ENCODE data around the gene WBP1L. TPM values are rescaled to one million over a fixed set of nuclear protein-coding genes. Genes with fewer than 3 reads are reported as not detected.
"Not testable (repeated sequence)": the region's sequence is repeated elsewhere in the genome, so short reads cannot be mapped to it uniquely, and the experiment has no call there.

The WBP1L gene
- total RNA-seq, 1 donor from 2014 or later, result 79.0 TPM

DNA sequence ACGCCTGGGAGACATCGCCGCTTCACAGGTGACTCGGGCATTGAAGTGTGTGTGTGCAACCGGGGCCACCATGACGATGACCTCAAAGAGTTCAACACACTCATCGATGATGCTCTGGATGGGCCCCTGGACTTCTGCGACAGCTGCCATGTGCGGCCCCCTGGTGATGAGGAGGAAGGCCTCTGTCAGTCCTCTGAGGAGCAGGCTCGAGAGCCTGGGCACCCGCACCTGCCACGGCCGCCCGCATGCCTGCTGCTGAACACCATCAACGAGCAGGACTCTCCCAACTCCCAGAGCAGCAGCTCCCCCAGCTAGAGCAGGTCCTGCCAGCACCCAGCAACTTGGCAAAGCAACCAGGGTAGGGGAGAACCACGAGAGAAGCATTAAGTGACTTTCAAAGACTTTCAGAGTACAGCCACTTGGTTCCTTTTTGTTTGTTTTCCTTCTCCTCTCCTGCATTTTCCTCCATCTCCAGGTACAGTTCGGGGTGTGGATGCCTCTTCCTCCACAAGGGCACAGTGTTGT, 69.3 kb downstream of the WBP1L start:
- no peak for DNase-seq

DNA sequence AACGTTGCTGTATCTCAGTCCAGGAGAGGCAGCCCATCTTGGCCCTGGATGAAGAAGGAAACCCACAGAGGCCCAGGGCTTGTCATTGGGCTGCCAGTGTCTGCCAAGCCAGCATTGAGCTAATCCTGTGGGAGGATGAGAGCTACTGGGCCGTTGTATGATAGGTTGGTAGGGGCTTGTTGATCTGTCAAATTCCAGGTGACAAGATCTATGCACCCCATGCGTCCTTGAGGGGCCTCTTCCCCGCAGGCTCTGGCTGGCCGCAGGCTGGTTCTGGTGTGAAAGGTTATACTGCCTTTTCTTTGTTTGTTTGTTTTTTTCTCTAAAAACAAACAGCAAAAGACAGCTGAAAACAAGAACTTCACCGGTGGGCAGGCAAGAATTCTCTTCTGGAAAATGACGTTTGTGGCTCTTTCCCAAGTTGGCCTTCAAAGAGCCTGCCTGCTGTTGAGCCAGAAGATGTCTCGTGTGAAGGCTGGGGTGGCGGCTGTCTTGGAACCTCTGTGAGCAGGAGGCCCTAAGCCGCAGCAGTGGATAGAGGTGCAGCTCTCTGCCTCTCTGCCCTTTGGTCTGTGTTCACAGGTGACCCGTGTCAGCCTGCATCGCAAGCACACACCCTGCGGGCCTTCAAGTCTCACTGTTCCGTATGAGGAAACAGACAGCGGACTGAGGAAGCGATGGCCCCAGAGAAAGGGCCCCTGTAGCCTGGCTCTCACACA, 70.1 kb downstream of the WBP1L start:
- DNase-seq, result no peak

DNA sequence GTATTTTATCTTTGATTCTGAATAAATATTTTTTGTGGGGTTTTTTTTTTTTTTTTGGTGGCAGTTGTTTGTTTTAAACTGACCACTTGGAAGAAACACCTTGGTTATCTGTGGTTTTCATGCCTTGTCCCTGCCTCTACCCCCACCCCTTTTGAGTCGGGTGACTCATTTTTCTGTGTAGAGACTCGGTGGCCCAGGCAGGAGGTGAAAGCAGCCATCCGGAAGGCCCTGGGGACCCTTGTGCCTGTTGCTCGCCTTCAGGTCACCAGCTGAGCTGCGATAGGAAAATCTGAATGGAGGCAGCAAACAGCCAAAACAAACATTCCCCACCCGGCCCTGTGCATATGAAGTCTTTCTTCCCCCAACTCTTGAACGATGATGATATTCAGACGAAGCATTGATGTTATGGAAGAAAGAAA, 70.7 kb downstream of the WBP1L start:
- DNase-seq, result no peak

DNA sequence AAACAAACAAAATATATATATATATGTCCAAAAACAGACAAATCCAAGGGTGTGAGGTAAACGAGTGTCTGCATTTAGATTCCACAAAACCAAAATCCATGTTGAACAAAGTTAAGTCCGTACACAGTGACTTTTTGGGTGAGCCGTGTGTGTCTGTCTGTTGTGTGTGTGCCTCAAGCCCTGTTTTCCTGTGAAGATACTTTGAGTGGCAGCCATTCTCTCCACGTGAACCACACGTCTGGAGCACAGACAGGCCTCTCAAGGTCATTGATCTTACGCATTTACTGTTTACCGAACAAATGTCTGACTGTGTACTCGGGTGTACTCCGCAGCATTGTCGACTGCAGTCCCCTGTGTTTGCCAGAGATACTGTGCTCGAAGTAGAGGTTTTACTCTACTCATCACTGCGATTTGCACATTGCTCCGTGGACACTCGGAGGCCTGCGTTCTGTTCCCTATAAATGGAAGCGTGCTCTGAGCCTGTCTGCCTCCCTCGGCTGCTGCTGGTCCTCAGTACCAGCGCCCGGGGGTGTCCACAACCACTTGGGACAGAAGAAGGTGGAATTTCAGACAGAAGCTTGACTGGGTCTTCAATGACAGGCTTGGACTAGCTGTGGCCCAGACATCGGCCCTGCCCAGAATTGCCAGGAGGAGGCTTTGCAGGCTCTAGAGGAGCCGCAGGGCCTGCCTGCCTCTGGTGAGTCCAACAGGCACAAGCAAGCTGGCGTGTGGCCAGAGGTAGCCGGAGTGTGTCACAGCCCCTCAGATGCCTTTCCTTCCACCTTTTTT, 71.3 kb downstream of the WBP1L start:
- peak; percentile 57 for DNase-seq

DNA sequence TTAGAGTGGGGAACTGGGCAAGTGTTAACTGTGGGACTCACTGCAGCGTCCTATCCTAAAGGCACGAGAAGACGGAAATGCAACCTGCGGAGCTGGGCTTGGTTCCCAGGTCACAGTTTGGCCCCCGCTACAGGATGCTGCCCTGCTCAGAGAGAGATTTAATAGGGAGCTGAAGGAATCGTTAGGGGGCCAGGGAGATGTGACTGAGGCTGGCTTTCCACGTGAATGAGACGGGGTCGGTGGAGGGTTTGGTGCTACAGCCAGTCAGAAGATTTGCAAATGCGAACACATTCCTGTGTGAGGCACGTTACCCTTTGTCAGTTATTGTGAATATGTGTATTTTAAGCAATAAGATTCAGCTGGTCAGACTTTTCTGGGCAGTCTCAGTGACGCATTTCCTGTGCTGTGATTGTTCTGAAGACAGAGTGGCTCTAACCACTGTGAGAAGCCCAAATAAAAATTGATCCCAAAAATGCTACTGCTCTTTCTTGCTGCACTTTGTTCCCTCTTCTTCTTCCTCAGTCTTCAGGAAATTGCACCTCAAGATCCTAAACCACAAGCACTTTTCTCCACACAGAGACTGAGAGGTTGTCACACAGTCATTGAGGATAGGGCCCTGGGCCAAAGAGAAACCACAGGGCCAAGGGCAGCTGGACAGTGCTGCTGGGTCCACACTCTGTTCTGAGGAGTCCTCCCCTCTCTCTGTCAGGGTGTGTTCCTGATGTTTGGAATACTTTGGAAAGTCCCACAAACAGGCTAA, 72.2 kb downstream of the WBP1L start:
- DNase-seq, result no peak

DNA sequence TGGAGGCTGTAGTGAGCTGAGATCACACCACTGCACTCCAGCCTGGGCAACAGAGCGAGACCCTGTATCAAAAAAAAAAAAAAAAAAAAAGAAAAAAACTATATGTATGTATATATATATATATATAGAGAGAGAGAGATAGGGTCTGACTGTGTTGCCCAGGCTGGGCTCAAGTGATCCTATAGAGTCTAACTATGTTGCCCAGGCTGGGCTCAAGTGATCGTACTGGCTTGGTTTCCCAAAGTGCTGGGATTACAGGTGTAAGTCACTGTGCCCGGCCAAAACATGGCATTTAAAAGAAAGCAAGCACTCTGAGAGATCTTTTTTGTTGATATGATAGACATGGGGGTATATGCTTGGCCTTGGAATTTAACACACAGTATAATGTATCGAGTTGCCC, 73.4 kb downstream of the WBP1L start:
- DNase-seq, result no peak

DNA sequence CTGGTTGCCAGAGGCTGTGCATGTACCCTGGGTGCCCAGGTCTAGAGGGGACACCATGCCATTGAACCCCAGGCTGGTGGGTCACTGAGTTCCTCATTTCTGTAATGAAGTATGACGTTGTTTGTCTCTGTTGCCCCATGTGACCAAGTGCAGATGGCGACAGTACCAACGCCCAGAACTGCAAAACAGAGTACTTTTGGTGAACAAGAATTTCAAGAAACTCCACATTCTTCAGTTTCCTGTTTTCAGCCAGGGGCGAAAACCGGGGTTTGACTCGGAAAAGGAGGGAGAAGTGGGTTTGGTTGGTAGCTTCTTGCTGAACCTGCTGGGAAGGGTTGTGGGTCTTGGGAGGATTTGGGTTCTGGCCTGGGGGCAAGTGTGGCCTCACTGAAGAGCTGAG, 75.3 kb downstream of the WBP1L start:
- peak; percentile 60 for DNase-seq

DNA sequence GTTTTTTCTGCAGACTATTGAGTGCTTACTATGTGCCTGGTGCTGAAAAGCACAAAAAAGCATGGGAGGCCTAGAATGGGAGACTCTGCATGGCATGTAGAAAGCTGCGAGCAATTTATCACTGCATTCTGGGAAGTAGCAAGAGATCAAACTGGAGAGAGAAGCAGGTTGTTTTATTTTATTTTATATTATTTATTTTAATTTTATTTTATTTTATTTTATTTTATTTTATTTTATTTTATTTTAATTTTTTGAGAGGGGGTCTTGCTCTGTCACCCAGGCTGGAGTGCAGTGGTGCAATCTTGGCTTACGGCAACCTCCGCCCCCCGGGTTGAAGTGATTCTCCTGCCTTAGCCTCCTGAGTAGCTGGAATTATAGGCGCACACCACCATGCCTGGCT, 76.3 kb downstream of the WBP1L start:
- not testable (repeated sequence) for DNase-seq

DNA sequence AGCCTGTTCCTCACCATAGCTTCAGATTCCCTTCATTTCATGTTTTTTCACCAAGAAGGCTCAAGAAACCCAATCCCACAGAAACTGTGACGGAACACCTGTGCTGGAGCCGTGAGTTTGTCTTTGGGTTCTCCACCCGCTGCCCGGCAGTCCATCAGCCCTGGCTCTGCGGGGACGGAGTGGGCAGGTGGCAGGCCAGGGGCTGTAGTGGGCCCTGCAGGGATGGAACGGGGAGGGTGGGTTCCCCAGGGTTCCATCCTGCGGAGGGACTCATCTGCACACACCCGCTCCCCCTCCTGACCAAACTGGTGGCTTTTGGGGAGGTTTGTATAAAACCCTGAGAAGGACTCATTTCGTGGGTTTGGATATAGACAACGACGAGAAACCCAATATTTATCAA, 78.5 kb downstream of the WBP1L start:
- no peak for DNase-seq

DNA sequence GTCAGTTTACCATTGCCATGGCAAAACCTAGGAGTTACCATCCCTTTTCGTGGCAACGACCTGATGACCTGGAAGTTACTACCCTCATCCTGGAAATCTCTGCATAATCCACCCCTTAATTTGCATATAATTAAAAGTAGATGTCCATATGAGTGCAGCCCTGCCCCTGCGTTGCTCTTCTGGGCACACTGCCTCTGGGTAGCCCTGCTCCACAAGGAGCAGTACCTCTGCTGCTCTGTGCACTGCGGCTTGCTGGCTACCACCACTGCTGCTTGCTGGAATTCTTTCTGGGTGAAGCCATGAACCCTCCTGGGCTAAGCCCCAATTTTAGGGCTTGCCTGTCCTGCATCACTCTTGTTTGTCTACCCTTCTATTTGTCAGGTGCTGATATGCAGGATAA, 80.9 kb downstream of the WBP1L start:
- no peak for DNase-seq

DNA sequence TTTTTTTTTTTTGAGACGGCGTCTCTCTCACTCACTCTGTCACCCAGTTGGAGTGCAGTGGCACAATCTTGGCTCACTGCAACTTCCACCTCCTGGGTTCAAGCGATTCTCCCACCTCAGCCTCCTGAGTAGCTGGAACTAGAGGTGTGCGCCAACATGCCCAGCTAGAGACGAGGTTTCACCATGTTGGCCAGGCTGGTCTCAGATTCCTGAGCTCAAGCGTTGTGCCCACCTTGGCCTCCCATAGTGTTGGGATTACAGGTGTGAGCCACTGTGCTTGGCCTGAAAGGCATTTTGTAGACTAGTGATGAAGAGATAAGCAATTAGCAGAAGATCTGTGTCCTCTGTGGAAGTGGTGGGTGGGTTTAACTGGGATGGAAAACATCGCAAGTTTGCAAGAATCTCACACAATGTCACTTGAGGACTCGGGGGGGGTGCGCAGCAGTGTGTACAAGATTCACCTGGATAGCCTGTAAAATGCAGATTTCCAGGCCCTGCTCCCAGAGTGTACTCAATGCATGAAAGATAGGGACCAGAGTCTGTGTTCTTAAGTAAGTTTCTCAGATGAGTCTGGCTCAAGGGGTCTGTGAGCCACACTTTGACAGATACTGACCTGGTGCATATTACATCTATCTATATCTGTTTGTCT, 82.5 kb downstream of the WBP1L start:
- DNase-seq, result no peak

DNA sequence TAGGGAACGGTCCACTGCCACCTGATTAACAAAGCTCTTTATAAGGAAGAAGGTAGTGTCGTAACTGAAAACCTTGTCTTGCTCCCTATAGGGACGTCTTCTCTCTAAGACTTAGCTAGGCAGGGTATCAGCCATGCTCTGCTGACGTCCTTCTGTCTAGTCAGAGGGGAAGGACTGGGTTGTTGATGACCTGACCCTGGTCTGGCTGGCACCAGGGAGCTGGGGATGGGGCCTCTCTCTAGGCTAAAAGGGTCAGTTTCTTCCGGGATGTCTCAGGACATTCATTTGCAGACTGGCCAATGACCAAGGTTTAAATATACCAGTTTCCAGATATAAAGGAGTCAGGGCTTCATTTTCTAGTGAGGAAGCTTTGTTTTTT, 83.8 kb downstream of the WBP1L start:
- no peak for DNase-seq

DNA sequence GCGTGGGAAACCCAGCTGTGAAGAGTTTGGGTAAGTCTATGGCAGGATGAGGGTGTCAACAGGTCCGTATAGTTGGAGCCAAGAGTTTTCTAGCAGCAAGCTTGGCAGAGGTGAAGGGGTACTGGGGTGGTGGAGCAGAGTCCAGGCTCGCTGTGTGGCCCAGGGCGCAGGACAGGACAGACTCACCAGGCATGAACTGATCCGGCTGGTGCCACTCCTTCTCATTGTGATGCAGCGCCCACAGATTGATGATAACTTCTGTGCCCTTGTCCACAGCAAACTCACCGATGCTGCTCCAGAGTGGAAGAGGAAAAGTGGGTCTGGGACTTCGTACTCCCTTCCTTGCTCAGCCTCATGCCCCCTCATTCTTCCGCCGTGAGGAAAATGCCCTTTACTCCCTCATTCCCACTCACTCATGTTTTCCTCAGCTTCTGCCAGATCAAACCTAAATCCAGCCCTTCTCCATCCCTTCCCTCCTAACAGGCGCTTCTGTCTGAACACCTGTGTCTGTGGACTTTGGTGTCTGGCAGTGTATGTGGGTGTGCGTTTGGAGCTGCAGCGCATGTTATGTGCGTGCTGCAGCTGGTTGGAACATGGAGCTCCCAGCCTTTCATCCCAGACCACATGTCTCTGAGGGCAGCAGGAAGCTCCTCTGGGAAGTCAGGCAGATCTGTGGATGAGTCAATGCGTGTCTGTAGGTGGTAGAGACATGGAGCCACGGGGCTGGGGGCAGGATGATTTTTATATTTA, 87.7 kb downstream of the WBP1L start:
- no peak for DNase-seq

DNA sequence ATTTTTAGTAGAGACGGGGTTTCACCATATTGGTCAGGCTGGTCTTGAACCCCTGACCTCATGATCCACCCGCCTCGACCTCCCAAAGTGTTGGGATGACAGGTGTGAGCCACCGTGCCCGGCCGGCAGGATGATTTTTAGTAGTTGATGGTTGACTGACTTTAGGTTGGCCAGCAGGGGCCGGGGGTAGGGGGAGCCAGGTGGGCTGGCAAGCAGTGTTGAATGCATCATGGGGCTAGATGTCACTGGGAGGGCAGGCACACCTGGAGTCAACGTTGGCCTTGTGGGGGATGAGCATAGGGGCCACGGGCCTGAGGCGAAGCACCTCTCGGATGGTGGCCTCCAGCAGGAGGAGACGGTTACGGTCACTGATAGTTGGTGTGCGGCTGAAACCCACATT, 88.5 kb downstream of the WBP1L start:
- no peak for DNase-seq

DNA sequence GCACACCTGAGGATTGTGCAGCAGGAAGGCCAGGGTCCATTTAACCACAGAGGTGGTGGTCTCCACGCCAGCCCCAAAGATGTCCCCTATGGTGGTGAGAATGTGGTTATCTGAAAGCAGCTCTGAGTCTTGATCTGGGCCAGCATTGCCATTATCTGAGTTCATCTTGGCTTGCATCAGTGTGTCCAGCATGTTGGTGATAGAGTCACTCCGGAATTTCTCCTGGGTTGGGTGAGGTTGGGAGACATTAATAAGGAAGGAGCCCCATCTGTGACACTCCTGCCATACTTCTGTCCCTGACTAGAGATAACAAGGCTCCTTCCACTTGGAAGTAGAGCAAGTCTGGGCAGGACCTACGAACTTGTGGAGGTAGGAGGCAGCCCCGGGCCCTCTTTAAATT, 89.2 kb downstream of the WBP1L start:
- DNase-seq, result no peak

DNA sequence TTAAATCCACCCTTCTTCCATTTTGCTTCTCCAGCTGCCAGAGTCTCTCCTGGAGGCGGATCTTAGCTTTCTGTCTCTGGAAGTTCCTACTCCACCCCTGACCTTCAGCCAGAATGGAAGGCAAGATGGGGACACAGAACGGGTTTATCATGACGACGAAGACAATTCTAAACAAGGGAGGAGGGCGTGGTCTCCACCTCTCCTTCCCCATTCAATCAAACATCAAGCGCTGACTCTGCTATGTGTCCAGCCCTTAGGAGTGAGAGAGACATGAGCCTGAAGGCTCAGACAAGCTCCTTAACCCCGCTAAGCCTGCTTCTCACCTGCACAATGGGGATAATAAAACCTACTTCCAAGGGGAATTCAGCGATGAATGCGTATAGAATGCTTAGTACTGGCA, 90.4 kb downstream of the WBP1L start:
- DNase-seq, result no peak

DNA sequence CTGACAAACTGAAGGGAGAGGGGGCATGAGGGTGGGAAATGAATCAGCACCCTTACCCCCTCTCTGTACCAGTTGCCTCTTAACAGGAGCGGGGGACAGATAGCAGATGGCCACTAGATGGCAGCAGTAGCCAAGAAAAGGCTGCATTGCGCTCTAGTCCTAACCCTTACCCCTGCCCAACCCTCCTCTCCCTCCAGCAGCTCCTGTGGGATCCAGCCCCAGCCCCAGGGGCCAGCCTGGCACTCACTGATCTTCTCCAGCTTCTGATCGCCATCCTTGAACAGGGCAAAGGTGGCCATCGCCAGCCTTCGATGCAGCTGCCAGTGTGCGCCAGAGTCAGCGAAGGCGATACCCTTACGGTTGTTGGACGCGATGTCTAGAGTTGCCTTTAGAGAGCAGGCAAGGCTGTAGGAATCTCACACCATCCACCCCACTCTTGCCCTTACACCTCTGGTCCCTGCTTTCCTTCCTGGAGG, 91.3 kb downstream of the WBP1L start:
- peak; percentile 90 for DNase-seq

DNA sequence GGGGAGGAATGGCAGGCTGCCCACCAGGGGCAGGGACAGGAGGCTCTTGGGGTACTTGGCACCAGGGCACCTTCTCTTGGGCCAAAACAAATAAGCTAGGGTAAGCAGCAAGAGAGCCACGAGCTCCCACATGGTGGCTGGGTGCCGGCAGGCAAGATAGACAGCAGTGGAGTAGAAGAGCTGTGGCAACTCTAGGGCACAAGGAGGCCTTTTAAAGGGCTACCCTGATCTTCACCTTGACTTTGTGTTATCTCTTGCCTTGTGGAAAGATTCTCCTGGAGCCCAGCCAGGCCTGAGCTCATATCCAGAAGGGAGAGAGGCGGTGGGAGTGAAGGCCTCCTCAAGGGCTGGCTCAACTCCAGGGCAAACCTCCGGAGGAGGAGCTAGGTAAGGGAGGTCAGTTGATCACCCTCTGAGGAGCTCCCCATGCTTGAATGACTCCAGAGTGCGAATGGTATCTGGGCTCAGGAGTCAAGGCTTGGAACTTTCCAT, 93.5 kb downstream of the WBP1L start, which contains the start of gene CYP17A1:
CYP17A1 (minus strand) TSS at position 184 of the 492 bp plus-strand sequence; CDS start at position 132, 52 bp downstream.
- peak; percentile 33 for DNase-seq

DNA sequence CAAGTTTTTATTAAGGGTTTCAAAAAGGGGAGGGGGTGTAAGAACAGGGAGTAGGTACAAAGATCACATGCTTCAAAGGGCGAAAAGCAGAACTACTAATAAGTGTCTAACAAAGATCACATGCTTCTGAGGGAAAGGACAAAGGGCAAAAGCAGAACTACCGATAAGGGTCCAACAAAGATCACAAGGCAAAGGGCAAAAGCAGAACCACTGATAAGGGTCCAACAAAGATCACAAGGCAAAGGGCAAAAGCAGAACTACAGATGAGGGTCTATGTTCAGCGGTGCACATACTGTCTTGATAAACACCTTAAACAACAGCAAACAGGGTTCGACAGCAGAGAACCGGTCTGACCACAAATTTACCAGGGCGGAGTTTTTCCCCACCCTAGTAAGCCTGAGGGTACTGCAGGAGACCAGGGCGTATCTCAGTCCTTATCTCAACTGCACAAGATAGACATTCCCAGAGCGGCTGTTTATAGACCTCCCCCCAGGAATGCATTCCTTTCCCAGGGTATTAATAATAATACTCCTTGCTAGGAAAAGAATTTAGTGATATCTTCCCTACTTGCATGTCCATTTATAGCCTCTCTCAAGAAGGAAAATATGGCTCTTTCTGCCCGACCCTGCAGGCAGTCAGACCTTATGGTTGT, 94.7 kb downstream of the WBP1L start:
- DNase-seq, result not testable (repeated sequence)

DNA sequence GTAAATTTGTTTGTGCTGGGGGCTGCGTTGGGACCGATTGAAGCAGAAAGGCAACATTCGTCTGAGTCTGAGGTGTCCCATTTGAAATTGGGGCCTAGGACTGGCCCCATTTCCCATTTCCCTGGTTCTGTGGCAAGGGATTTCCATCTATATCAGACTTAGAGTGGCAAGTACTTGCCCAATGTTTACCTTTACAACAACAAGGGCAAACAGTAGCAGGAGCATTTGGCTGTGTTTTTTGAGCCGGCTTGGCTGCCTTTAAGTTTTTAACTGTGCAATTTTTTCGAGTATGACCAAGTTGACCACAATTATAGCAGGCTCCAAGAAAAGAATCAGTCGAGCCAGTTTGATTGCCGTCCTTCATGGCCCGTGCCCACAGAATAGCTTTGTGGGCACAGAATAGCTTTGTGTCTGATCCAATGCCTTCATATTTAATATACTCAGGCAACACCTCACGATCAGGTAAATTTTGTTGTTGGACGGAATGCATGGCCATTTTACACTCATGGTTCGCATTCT, 98.1 kb downstream of the WBP1L start:
- no peak for DNase-seq
